SK-N-MC (cell line): ENCODE measurements around the gene MPEG1.

Experiments
- EZH2 ChIP-seq: fragments of 200-600 bp; sonication (generic); IDR thresholded peaks from one replicate; pipeline ENCODE4 v1.6.1; 2017; ENCODE audit warnings: antibody characterized with exemption
- POLR2AphosphoS5 ChIP-seq: IDR thresholded peaks from 2 replicates; pipeline ENCODE4 v1.6.1; 2012; ENCODE audit warnings: mild to moderate bottlenecking, low read depth, low read length, borderline replicate concordance

- TF ChIP-seq EZH2: no peak
- TF ChIP-seq POLR2AphosphoS5: no peak
Measured at GRCh38 chr11:59191095-59191494, 21.6 kb downstream of the MPEG1 start.
